ENCODE results near the gene LINC00237. TPM values are rescaled to one million over a fixed set of nuclear protein-coding genes. Genes with fewer than 3 reads are reported as not detected.

LINC00237 gene
- total and polyA plus RNA-seq, 11 donors, result not detected

DNA sequence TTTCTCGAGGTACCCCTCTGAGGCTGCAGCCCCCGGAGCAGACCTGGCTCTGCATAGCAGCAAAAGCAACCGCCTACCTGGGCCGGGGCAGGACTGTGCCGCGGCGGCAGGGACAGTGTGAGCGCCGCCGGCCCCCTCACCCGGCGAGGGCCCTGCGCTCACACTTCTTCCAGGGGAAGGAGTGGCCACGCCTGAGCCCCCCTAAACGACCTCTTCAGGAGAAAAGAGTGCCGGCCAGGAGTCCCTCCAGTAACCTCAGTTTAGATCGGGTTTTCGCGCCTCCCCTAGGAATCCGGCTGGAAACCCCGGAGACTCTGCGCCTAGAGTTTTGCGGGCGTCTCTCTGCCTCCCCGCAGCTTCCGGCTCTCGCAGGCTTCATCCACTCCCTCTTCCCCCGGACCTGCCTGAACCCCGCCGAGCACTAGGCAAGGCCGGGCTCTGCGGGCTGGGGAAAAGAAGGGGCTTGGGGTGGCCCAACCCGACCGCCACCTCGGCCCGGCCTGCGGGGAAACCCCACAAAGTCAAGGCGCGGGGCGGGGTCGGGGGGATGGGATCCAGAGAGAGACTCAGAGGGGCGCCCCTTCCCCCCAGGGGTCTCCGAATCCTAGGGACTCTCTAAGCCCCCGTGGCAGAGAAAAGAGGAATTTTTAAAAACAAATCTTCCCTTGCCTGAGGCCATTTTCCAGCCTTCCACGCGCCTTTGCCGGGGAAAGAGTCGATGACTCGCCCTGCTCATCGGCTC is 558 bp downstream of the LINC00237 start:
- 1 to 2% (median 1%) methylated on average over 32 to 50 of the region's 50 CpGs for WGBS, 4 donors
- H3K27ac ChIP-seq, result no peak overlapping the region
- H3K36me3 ChIP-seq, result no peaks in the 10 kb centered on the region
- H3K9me3 ChIP-seq, result no peaks in the 10 kb centered on the region
- no peak for TF ChIP-seq POLR2A (IDR thresholded peaks at IDR 0.05)
- TF ChIP-seq, protein P1, sequence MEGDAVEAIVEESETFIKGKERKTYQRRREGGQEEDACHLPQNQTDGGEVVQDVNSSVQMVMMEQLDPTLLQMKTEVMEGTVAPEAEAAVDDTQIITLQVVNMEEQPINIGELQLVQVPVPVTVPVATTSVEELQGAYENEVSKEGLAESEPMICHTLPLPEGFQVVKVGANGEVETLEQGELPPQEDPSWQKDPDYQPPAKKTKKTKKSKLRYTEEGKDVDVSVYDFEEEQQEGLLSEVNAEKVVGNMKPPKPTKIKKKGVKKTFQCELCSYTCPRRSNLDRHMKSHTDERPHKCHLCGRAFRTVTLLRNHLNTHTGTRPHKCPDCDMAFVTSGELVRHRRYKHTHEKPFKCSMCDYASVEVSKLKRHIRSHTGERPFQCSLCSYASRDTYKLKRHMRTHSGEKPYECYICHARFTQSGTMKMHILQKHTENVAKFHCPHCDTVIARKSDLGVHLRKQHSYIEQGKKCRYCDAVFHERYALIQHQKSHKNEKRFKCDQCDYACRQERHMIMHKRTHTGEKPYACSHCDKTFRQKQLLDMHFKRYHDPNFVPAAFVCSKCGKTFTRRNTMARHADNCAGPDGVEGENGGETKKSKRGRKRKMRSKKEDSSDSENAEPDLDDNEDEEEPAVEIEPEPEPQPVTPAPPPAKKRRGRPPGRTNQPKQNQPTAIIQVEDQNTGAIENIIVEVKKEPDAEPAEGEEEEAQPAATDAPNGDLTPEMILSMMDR (IDR thresholded peaks at IDR 0.05), result no peak
- ATAC-seq (no peak), DNase-seq (no peak)
- intact Hi-C loops (cut with DNase I), result loop anchor here in 1 of 10 donors (10.0 kb wide), 1 partner anchor 241 kb away; no protein-coding TSS in a partner anchor
- peaks cover 0 to 43% (median 29%) of the 10 kb centered on the region in 12 donors for H3K4me1 ChIP-seq
- H3K27me3 ChIP-seq, result peaks cover 56 to 100% (median 85%) of the 10 kb centered on the region in 9 donors
- peak overlapping the region in 4 of 12 donors; percentile 1 to 16 (median 12) for H3K4me3 ChIP-seq

DNA sequence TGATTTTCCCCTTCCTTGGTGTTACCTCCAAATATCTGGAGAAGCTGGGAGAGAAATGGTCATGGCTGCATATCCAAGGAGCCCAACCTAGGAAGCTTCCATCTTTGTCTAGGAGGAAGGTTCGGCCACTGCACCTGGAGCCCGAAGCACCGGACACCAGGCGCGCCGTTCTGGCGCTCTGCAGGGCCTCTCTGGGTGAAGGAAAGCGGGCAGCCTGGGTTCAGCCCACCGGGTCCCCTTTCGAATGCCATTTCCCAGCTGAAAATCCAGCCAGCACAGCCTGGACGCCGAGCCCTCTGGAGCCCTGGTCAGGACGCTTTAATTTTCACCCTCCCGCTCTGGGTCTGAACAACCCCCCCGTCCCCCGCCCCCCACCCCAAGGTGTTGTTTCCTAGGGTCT is 1.2 kb downstream of the LINC00237 start:
- intact Hi-C loops (cut with DNase I), result loop anchor here in 1 of 10 donors (10.0 kb wide), 1 partner anchor 240 kb away; no protein-coding TSS in a partner anchor
- no peak for DNase-seq
- WGBS, 4 donors, result 2 to 6% (median 3%) methylated on average over 12 to 16 of the region's 16 CpGs

DNA sequence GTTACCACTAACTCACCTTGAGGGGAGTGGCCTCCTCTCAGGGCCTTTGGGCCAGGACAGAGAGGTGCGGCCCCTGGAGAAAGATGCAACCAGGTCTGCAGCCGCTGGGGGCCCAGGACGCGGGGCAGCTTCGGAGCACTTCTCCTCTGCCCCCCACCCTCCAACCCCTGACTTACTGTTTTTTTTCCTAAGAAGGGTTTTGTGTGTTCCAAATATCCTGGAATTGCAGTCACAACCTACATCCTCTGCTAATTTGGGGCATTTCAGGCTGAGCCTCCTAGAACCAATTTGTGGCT is 1.7 kb downstream of the LINC00237 start:
- 6 to 14% (median 9%) methylated on average over 5 of the region's 5 CpGs for WGBS, 4 donors
- no peak for ATAC-seq
- intact Hi-C loops (cut with DNase I), result loop anchor here in 1 of 10 donors (10.0 kb wide), 1 partner anchor 240 kb away; no protein-coding TSS in a partner anchor
- Histone ChIP-seq H3K27me3 (peaks cover 66 to 100% (median 97%) of the 10 kb centered on the region in 9 donors), H3K4me3 (no peak overlapping the region), H3K36me3 (no peaks in the 10 kb centered on the region), H3K4me1 (peaks cover 0 to 55% (median 37%) of the 10 kb centered on the region in 12 donors), H3K9me3 (no peaks in the 10 kb centered on the region), H3K27ac (no peak overlapping the region)
- no peak for DNase-seq
- TF ChIP-seq POLR2A (IDR thresholded peaks at IDR 0.05), result no peak

More for the DNA sequence above, 1.2 kb downstream of the LINC00237 start:
- Histone ChIP-seq H3K27ac (no peak overlapping the region), H3K27me3 (peaks cover 61 to 100% (median 92%) of the 10 kb centered on the region in 9 donors), H3K36me3 (no peaks in the 10 kb centered on the region), H3K9me3 (no peaks in the 10 kb centered on the region), H3K4me3 (no peak overlapping the region), H3K4me1 (peaks cover 0 to 50% (median 36%) of the 10 kb centered on the region in 12 donors)
- no peak for ATAC-seq
- TF ChIP-seq, protein P1 (IDR thresholded peaks at IDR 0.05), result no peak
- TF ChIP-seq POLR2A (IDR thresholded peaks at IDR 0.05), result no peak

DNA sequence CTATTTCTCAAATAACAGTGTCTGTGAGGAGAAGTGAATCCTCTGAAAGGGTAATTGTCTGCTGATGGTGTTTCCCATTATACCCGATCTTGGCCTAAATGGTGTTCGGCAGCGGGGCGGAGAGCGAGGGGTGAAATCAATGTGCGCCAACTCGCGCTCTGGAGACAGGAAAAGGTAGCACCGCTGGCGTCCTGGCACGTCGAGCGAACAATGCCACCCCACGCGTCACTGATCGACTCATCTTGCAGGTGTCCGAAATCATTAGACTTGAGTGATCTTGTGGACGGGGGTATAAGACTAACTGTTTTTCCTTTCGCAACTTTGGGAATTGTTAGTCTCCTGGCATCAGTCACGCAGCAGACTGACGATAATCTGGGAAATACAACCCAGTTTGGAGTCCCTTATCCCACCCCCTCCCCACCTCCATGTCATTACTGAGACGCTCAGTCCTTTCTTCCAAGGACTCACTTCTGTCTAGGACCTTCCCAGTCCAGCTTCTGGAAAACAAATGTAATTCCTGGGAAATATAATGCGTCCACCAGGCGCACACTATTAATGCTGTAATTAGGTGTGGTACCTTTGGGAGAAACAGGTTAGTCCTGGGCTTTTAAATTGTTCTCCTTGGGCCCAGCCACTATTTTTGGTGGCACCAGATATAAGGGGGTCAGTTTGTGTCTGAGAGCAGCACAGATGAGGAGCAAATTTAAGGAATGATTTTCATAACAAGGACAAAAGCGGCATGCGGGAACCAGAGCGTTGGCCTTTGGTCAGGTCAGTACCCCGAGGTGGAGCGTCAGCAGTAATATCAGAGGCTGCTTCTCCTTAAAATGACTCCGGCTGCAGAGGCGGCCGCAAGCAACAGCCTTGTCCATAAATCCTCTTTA is 2.3 kb downstream of the LINC00237 start:
- Histone ChIP-seq H3K9me3 (no peaks in the 10 kb centered on the region), H3K4me3 (no peak overlapping the region), H3K27ac (no peak overlapping the region), H3K36me3 (no peaks in the 10 kb centered on the region), H3K27me3 (peaks cover 72 to 100% (median 98%) of the 10 kb centered on the region in 9 donors), H3K4me1 (peaks cover 0 to 55% (median 37%) of the 10 kb centered on the region in 12 donors)
- WGBS, 4 donors, result 6 to 12% (median 9%) methylated on average over 19 to 32 of the region's 32 CpGs
- intact Hi-C loops (cut with DNase I), result loop anchor here in 1 of 10 donors (10.0 kb wide), 1 partner anchor 239 kb away; no protein-coding TSS in a partner anchor
- no peak for DNase-seq
- TF ChIP-seq, protein P1 (IDR thresholded peaks at IDR 0.05), result no peak
- TF ChIP-seq POLR2A (IDR thresholded peaks at IDR 0.05), result no peak
- no peak for ATAC-seq
